Measurements from ENCODE around the gene BPIFB1.

BPIFB1 gene

GRCh38 chr20:33332905-33333456, 50.0 kb downstream of the BPIFB1 start:
- DNase-seq: no peak

GRCh38 chr20:33333616-33334015, 50.6 kb downstream of the BPIFB1 start:
- no peak for DNase-seq

- DNase-seq: no peak
These were observed 51.1 kb downstream of the BPIFB1 start for GRCh38 chr20:33334111-33334510.

- no peak for DNase-seq
These were observed 53.4 kb downstream of the BPIFB1 start for GRCh38 chr20:33336375-33336774.

- no peak for DNase-seq
These were observed 54.1 kb downstream of the BPIFB1 start for GRCh38 chr20:33337119-33337518.

- DNase-seq: no peak
These were observed 54.6 kb downstream of the BPIFB1 start for GRCh38 chr20:33337531-33338165.

- no peak for DNase-seq
These were observed 55.6 kb downstream of the BPIFB1 start for GRCh38 chr20:33338467-33339258.

GRCh38 chr20:33339515-33340058, 56.6 kb downstream of the BPIFB1 start:
- DNase-seq: no peak

GRCh38 chr20:33343521-33343920, 60.5 kb downstream of the BPIFB1 start:
- DNase-seq: no peak

- DNase-seq: no peak
These were observed 62.3 kb downstream of the BPIFB1 start for GRCh38 chr20:33345342-33345741.

GRCh38 chr20:33348136-33348937, 65.3 kb downstream of the BPIFB1 start:
- DNase-seq: no peak

GRCh38 chr20:33349493-33349892, 66.5 kb downstream of the BPIFB1 start:
- DNase-seq: no peak

GRCh38 chr20:33351696-33352095, 68.7 kb downstream of the BPIFB1 start:
- no peak for DNase-seq

- DNase-seq: no peak
These were observed 69.4 kb downstream of the BPIFB1 start for GRCh38 chr20:33352258-33353012.

GRCh38 chr20:33353013-33353402, 70.0 kb downstream of the BPIFB1 start:
- no peak for DNase-seq

Measured in NCI-H82 (cell line).